ENCODE data around the gene DDTL. TPM values are rescaled to one million over a fixed set of nuclear protein-coding genes. Genes with fewer than 3 reads are reported as not detected.
"Not testable (repeated sequence)": the region's sequence is repeated elsewhere in the genome, so short reads cannot be mapped to it uniquely, and the experiment has no call there.

The DDTL gene
- total RNA-seq, 3 donors from 2014 or later = 1.0 to 1.3 TPM; not detected in 1

DNA sequence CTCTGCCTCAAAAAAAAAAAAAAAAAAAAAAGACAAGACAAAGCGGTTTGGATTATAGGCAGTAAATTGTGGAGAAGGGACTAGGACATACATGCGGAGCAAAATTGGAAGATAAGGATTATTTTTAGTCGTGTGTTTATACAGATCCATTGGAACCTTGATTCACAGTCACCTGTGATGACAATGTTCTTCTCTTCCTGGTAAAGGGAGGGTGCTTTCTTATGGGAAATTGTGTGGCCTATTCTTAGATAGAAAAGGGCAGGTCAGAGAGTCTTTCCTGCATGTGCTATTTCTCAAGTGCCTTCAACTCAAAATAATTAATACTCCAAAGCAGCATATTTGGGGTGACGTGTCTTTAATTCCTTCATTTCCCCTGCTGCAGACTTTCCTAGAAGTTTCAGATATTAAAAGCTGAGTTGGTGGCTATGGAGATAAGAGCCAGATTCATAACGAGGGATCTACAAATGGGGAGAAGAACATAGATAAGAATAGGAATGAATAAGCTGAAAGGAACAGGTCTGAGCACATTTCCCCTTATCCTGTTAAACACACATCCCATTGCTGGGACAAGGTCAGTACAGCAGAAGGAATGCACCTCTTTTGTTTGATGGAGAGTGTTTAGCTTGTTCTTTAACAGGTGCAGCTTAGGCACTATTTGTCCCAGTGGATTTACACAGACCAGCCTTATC, 28.2 kb upstream of the DDTL start:
- Histone ChIP-seq H3K4me3 (no peak overlapping the region), H3K9me3 (no peaks in the 10 kb centered on the region), H3K27ac (peak overlapping the region in 1 of 2 donors; percentile 43), H3K36me3 (no peaks in the 10 kb centered on the region), H3K4me1 (no peaks in the 10 kb centered on the region), H3K27me3 (no peaks in the 10 kb centered on the region)
- intact Hi-C loops (cut with DNase I; ENCODE audit: low total_unique reads) = no loop called here
- TF ChIP-seq POLR2AphosphoS5 (IDR thresholded peaks at IDR 0.05) = no peak
- TF ChIP-seq POLR2A (IDR thresholded peaks at IDR 0.05) = no peak
- TF ChIP-seq, protein P1, sequence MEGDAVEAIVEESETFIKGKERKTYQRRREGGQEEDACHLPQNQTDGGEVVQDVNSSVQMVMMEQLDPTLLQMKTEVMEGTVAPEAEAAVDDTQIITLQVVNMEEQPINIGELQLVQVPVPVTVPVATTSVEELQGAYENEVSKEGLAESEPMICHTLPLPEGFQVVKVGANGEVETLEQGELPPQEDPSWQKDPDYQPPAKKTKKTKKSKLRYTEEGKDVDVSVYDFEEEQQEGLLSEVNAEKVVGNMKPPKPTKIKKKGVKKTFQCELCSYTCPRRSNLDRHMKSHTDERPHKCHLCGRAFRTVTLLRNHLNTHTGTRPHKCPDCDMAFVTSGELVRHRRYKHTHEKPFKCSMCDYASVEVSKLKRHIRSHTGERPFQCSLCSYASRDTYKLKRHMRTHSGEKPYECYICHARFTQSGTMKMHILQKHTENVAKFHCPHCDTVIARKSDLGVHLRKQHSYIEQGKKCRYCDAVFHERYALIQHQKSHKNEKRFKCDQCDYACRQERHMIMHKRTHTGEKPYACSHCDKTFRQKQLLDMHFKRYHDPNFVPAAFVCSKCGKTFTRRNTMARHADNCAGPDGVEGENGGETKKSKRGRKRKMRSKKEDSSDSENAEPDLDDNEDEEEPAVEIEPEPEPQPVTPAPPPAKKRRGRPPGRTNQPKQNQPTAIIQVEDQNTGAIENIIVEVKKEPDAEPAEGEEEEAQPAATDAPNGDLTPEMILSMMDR (IDR thresholded peaks at IDR 0.05) = no peak
- no peak for DNase-seq (ENCODE audit: low spot score in 2 of 2)

DNA sequence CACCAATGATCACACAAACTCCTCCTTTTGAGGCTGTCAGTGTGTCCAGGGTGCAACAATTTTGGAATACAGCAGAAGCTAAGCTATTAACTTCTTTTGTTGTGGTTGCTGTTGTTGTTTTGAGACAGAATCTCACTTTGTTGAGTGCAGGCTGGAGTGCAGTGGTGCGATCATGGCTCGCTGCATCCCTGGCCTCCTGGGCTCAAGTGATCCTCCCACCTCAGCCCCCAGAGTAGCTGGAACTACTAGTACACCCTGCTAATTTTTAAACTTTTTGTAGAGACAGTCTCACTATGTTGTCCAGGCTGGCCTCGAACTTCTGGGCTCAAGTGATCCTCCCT, 27.7 kb upstream of the DDTL start:
- H3K27me3 ChIP-seq = no peaks in the 10 kb centered on the region
- H3K4me3 ChIP-seq = no peak overlapping the region
- H3K27ac ChIP-seq = peak overlapping the region in 1 of 2 donors; percentile 43
- no peak for TF ChIP-seq POLR2A (IDR thresholded peaks at IDR 0.05)
- TF ChIP-seq POLR2AphosphoS5 (IDR thresholded peaks at IDR 0.05) = no peak
- TF ChIP-seq, protein P1 (IDR thresholded peaks at IDR 0.05) = no peak
- DNase-seq (ENCODE audit: low spot score in 2 of 2) = no peak
- no peaks in the 10 kb centered on the region for H3K36me3 ChIP-seq
- no peaks in the 10 kb centered on the region for H3K9me3 ChIP-seq
- intact Hi-C loops (cut with DNase I; ENCODE audit: low total_unique reads) = no loop called here
- no peaks in the 10 kb centered on the region for H3K4me1 ChIP-seq

GRCh38 chr22:23940166-23940565, 26.5 kb upstream of the DDTL start:
- intact Hi-C loops (cut with DNase I; ENCODE audit: low total_unique reads); DNase-seq (ENCODE audit: low spot score in 2 of 2); H3K27me3 ChIP-seq; H3K9me3 ChIP-seq; H3K36me3 ChIP-seq; H3K4me1 ChIP-seq; H3K27ac ChIP-seq; H3K4me3 ChIP-seq: not testable (repeated sequence)

GRCh38 chr22:23947391-23947790, 19.3 kb upstream of the DDTL start:
- H3K4me1 ChIP-seq; H3K36me3 ChIP-seq; H3K9me3 ChIP-seq; H3K27me3 ChIP-seq; intact Hi-C loops (cut with DNase I; ENCODE audit: low total_unique reads); H3K27ac ChIP-seq; H3K4me3 ChIP-seq; DNase-seq (ENCODE audit: low spot score in 2 of 2): not testable (repeated sequence)

GRCh38 chr22:23949764-23950163, 16.9 kb upstream of the DDTL start:
- intact Hi-C loops (cut with DNase I; ENCODE audit: low total_unique reads); DNase-seq (ENCODE audit: low spot score in 2 of 2); H3K27me3 ChIP-seq: not testable (repeated sequence)

GRCh38 chr22:23951383-23951782, 15.3 kb upstream of the DDTL start:
- H3K4me1 ChIP-seq; DNase-seq (ENCODE audit: low spot score in 2 of 2); intact Hi-C loops (cut with DNase I; ENCODE audit: low total_unique reads): not testable (repeated sequence)

More at GRCh38 chr22:23949764-23950163, 16.9 kb upstream of the DDTL start:
- H3K4me3 ChIP-seq, H3K36me3 ChIP-seq, H3K4me1 ChIP-seq, H3K27ac ChIP-seq, H3K9me3 ChIP-seq: not testable (repeated sequence)

DNA sequence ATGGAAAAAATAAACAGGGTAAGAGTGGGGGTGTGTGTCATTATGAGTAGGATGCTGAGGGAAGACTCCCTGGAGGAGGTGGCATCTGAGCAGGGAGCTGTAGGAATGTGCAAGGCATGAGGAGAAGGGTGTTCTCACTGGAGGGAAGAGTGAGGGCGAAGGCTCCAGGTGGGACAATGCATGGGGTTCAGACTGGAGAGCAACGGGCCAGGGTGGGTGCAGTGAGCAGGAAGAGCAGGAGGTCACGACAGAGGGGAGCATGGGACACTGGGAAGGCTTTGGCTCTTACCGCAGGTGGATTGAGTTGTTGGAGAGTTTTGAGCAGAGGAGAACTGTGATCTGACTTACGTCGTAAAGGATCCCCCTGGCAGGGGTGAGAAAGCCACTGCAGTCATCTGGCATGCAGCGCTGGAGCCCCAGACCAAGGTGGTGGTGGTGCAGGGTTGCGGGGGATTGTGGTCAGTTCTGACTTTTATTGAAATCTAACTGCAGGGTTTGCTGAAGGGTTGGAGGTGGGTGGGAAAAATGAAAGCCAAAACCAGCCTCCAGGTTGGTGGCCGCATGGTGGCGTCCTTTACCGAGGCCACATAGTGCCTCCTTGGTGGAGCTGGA, 13.8 kb upstream of the DDTL start:
- H3K9me3 ChIP-seq; H3K27me3 ChIP-seq; H3K36me3 ChIP-seq; H3K27ac ChIP-seq; intact Hi-C loops (cut with DNase I; ENCODE audit: low total_unique reads); H3K4me1 ChIP-seq; H3K4me3 ChIP-seq; DNase-seq (ENCODE audit: low spot score in 2 of 2): not testable (repeated sequence)

More at GRCh38 chr22:23951383-23951782, 15.3 kb upstream of the DDTL start:
- H3K9me3 ChIP-seq, H3K27me3 ChIP-seq, H3K27ac ChIP-seq, H3K36me3 ChIP-seq, H3K4me3 ChIP-seq: not testable (repeated sequence)

- H3K4me3 ChIP-seq; H3K4me1 ChIP-seq; DNase-seq (ENCODE audit: low spot score in 2 of 2); H3K36me3 ChIP-seq; H3K27ac ChIP-seq; intact Hi-C loops (cut with DNase I; ENCODE audit: low total_unique reads); H3K9me3 ChIP-seq; H3K27me3 ChIP-seq: not testable (repeated sequence)
These were observed 13.2 kb upstream of the DDTL start for GRCh38 chr22:23953485-23953884.

DNA sequence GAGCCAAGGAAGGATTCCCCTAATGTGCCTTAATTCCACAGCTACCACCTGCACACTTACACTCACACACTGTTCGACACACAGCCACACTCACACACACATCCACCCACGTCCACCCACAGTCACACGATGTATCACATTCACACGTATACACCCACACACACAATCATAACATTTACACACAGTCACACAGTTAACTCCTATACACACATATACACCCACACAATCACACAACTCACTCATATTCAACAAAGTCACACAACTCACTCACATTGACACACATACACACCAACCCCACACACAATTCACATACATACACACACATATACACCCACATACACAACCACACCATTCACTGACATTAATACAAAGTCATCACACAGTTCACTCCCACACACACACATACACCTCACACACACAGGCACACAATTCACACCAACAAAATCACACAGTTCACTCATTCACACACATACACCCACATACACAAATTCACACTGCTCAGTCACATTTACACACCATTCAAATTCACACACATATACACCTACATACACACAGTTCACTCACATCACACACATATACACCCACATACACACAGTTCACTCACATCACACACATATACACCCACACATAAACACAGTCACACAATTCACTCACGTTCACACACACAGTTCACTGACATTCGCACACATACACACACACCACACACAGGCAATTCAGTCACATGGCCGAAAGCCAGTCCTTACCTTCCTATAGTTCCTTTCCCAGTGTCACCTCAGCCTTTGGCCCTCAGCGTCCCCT, 12.3 kb upstream of the DDTL start:
- H3K9me3 ChIP-seq; H3K4me1 ChIP-seq; H3K4me3 ChIP-seq; H3K27ac ChIP-seq; intact Hi-C loops (cut with DNase I; ENCODE audit: low total_unique reads); H3K36me3 ChIP-seq; DNase-seq (ENCODE audit: low spot score in 2 of 2); H3K27me3 ChIP-seq: not testable (repeated sequence)

- H3K4me1 ChIP-seq; H3K27ac ChIP-seq; H3K36me3 ChIP-seq; H3K9me3 ChIP-seq; DNase-seq (ENCODE audit: low spot score in 2 of 2); intact Hi-C loops (cut with DNase I; ENCODE audit: low total_unique reads); H3K27me3 ChIP-seq; H3K4me3 ChIP-seq: not testable (repeated sequence)
These were observed 11.7 kb upstream of the DDTL start for GRCh38 chr22:23954991-23955305.

GRCh38 chr22:23955886-23956285, 10.8 kb upstream of the DDTL start:
- DNase-seq (ENCODE audit: low spot score in 2 of 2); H3K4me1 ChIP-seq; H3K4me3 ChIP-seq; H3K36me3 ChIP-seq; H3K9me3 ChIP-seq; intact Hi-C loops (cut with DNase I; ENCODE audit: low total_unique reads); H3K27me3 ChIP-seq; H3K27ac ChIP-seq: not testable (repeated sequence)
